Bronchus fibroblast of lung (primary cell): Measurements from ENCODE around the gene RNF148. TPM values are rescaled to one million over a fixed set of nuclear protein-coding genes. Genes with fewer than 3 reads are reported as not detected.

Source experiments
- total RNA-seq: library from RNA; depleted of rRNA; stranded (reverse); fragments of >200 nt; gene quantifications from 2 replicates; pipeline ENCODE4 v1.2.3, GENCODE V29; 2015

RNF148 gene, protein sequence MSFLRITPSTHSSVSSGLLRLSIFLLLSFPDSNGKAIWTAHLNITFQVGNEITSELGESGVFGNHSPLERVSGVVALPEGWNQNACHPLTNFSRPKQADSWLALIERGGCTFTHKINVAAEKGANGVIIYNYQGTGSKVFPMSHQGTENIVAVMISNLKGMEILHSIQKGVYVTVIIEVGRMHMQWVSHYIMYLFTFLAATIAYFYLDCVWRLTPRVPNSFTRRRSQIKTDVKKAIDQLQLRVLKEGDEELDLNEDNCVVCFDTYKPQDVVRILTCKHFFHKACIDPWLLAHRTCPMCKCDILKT
- not detected in 2 replicates for total RNA-seq

GRCh38 chr7:122702872-122703510 is at the start of gene RNF148:
Gene RNF148, minus strand, starts transcription at chr7:122702922. Its CDS starts 172 bp downstream, at chr7:122702750.

GRCh38 chr7:122699017-122699416 is 3.7 kb downstream of the RNF148 start, which contains the start of gene RNF133:
Gene RNF133, minus strand, starts transcription at chr7:122699117. Its CDS starts 199 bp downstream, at chr7:122698918.

Other genes starting within 250 kb of the RNF148 start
- not detected in 2 replicates for gene RNF133, start 3.8 kb downstream of the RNF148 start, total RNA-seq
- 4.3 and 5.7 TPM in 2 replicates for gene CADPS2, start 183.5 kb upstream of the RNF148 start, total RNA-seq